NCI-H2081 treated with DMSO at 0.1 percent for 48 hours (cell line): ENCODE data around the gene OVOL3.
"Not testable (repeated sequence)": the region's sequence is repeated elsewhere in the genome, so short reads cannot be mapped to it uniquely, and the experiment has no call there.

Experiments
- DNase-seq: peaks from one replicate; lab custom pipeline; 2025; lab: John Stamatoyannopoulos, UW

The OVOL3 gene

DNA sequence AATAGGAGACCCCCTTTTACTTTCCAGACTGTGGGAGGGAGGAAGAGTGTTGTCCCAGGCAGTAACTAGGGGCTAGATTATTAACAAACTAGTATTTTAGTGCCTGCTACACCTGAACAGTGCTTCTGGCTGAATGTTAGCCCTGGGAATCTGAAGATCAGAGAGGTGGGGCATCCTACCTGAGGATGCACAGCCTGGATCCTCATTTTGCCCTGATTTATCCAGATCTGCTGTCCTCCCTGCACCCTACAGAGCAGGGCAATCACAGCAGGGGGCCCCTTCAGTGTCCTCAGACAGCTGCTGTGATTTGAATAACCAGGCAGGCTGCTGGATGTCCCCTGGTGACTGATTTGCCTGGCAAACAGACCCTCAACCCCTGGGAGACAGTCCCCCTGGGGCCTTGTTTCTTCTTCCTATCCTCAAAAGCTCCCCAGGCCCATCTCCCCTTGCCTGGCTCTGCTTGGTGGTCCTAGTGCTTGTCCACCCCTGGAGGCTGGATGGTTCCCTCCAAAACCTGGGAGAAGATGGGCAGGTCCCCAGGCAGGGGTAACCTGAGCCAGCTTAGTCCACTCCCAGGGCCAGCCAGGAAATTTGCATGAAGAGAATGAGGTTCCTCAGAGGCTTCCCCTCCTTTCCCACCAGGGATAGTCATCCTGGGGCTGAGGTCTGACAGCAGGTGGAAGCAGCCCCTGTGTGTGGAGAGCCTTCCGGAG lies at the start of gene OVOL3:
TSS of gene OVOL3 (plus strand) at position 657 of the 713 bp plus-strand sequence. CDS start 60 bp downstream, outside the sequence.
- no peak for DNase-seq

DNA sequence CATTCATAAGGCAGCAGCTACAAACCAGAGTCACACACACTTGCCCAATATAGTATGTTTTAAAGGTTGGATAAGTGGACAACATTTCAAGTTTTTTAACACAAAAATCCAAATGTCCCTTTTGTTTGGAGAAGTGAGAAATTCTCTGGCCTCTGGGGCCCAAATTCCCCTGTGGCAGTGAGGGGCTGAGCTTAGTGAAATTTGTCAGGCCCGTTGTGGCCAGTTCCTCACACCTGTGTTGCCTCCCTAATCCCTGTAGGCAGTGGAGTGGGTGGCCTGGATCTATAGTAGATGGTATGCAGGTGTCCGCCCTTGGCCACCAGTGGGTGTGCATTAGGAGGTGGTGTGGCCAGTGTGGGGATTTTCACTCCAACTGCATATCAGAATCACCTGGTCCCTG lies 49.6 kb upstream of the OVOL3 start:
- DNase-seq, result no peak

DNA sequence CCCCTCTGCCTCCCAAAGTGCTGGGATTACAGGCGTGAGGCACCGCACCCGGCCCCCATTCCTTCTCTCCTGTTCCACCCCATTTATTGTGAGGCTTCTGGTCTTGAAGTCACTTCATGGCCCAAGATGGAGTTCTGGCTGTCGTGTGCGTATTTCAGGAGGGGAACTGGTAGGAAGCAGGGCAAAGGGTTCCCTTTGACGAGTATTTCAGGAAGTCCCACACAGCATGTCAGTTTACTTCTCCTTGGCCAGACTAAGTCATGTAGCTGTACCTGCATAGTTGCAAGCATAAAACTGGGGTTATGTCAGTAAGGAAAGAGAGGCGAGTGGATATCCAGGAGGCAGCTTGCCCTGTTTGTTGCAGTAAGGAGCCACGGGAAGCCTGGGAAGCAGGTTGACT lies 46.1 kb upstream of the OVOL3 start:
- no peak for DNase-seq

- DNase-seq, result no peak
Observed at GRCh38 chr19:36067681-36068080, 43.3 kb upstream of the OVOL3 start.

DNA sequence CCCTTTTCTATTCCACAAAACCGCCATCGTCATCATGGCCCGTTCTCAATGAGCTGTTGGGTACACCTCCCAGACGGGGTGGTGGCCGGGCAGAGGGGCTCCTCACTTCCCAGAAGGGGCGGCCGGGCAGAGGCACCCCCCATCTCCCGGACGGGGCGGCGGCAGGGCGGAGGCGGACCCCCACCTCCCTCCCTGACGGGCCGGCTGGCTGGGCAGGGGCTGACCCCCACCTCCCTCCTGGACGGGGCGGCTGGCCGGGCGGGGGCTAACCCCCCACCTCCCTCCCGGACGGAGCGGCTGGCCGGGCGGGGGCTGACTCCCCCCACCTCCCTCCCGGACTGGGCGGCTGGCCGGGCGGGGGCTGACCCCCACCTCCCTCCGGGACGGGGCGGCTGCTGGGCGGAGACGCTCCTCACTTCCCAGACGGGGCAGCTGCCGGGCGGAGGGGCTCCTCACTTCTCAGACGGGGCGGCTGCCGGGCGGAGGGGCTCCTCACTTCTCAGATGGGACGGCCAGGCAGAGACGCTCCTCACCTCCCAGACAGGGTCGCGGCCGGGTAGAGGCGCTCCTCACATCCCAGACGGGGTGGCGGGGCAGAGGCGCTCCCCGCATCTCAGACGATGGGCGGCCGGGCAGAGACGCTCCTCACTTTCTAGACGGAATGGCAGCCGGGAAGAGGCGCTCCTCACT lies 42.0 kb upstream of the OVOL3 start:
- DNase-seq, result not testable (repeated sequence)

- DNase-seq, result no peak
Observed at GRCh38 chr19:36072081-36072480, 38.9 kb upstream of the OVOL3 start.

- no peak for DNase-seq
Observed at GRCh38 chr19:36073121-36073876, 37.6 kb upstream of the OVOL3 start.

DNA sequence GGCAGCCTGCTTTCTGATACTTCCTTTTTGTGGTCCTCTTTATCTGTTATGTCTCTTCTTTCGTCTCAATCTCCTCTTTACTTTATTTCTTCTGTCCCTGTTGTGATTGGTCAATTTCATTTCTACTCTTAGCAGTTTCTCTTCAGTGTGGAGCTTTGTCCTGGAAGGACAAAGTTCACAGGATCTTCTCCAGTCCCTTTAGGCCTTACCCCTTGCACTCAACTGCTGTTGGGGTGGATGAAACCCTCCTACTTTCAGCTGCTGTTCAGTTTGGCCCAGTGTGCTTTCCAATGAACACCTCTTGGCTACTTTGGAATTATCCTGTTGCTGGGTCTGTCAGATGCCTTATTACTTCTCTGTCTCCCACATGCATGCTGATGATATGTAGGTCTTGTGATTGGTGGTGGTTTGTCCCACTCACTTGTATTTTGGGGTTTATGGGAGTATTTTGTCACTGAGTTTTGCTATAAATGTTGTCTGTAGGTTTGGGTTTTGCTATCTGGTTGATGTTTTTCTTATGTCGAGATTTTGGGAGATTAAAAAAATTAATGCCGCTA lies 31.5 kb upstream of the OVOL3 start:
- no peak for DNase-seq

DNA sequence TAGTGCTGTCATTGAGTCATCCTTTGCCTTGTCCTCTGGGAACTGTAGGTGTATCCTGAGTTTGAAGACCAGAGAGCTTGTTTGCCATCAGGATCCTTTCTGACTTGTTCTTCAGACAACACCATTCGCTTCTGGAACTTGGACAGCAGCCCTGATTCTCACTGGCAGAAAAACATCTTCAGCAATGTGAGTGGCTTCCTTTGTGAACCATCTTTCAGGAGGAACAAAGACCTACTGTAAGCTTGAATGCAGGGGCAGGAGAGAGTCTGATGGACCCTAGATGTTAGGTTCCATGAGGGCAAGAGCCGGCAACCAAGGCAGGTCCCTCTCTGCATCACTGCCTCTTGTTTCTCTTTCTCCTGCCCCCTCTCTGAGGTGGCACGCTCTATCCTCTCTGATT lies 29.6 kb upstream of the OVOL3 start:
- no peak for DNase-seq

GRCh38 chr19:36081894-36082293 lies 29.0 kb upstream of the OVOL3 start:
- DNase-seq, result no peak

GRCh38 chr19:36082916-36083315 lies 28.0 kb upstream of the OVOL3 start:
- no peak for DNase-seq

DNA sequence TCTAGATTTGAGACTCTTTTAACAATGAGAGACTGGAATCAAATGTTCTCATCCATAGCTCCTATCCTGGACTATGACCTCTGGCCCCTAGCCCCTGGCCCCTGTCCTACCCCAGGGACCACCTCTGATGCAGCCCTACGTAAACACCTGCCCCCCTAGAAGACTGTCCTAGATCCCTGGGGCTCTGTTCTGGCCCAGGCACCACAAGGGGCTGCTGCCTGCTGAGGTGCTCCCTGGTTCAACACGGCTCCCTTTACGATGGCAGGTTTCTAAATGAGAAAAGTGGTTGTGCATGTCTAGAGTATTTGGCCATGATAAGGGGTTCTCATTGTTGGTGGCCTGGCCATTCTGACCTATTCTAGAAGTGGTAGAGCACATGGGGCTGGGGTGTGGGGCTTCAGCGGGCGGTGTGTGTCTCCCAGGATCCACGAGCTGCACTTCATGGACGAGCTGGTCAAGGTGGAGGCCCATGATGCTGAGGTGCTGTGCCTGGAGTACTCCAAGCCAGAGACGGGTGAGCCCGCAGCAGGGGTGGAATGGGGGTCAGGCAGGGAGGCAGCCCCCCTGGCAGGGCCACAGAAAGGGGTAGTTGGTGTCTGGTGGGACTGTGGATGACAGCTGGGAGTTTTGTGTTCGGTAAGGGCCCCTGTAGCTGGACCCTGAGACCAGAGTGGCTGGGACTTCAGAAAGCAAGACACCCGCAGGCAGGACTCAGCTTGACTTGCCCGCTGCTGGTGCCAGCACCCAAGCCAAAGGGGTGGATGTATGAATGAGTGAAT lies 26.5 kb upstream of the OVOL3 start:
- DNase-seq, result no peak

GRCh38 chr19:36086326-36086725 lies 24.6 kb upstream of the OVOL3 start:
- no peak for DNase-seq

DNA sequence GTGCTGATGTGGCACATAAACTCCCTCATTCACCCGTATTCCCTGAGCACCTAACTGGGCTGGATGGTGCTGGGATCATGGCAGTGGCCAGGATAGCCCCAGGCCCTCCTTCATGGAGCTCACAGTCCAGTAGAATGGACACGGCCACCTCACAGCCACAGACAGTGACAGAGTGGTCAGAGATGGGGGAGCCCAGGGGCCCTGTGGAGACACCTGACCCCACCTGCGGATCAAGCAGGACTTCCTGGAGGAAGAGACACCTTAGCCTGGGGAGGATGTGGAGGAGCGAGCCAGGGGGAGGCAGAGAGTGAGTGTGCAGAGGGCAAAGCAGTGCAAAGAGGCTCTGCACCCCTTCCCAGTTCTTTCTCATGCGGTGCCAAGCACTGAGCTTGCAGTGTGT lies 21.1 kb upstream of the OVOL3 start:
- no peak for DNase-seq

DNA sequence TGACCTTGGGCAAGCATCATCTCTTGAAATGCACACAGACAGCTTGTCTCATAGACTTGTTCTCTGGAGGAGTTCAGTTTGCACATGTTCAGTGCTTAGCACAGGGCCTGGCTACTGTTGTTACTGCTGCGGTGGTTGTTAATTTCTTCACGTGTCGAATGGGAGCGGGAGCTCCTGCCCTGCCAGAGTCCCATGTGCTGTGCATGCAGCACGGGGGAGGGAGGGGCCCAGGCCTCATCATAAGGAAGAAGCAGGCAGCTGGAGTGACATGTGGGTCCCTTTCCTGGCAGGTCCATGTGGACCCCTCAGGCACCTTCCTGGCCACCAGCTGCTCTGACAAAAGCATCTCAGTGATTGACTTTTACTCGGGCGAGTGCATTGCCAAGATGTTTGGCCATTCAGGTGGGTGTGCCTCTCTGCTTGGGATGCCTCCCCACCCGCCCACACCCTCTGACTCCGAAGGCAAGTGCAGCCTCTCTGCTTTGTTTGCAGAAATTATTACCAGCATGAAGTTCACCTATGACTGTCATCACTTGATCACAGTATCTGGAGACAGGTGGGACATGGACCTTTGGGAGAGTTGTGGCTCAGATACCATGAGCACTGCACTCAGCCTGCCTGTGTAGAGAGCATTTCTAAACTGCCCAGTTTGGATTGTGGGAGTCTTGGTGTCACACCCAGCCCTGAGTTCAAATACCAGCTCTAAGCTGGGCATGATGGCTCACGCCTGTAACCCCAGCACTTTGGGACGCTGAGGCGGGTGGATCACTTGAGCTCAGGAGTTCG lies 19.8 kb upstream of the OVOL3 start:
- DNase-seq, result no peak

- no peak for DNase-seq
Observed at GRCh38 chr19:36092566-36092965, 18.4 kb upstream of the OVOL3 start.

DNA sequence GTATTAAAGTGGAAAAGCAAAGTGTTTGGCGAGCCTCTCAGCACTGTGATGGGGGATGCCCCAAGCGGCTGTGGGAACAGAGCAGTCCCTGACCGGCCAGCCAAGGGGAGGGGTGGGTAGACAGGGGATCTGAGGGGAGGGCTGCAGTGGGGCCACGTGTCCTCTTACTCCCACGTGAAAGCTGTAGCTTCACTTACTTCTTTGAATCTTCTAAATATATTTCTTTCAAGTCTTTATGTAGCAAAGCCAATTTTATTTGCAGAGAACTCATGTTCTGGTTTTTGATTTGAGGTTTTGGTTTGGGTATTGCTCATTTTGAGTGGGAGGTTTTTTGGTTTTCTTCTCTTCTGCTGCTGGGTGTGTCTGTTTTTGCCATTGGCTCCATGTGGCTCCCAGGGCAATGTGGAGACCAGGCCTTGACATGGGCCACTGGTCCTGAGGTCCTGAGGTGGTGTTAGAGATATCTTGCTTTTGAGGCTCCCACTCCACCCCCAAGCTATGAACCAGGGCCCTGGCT lies 17.7 kb upstream of the OVOL3 start:
- DNase-seq, result no peak

DNA sequence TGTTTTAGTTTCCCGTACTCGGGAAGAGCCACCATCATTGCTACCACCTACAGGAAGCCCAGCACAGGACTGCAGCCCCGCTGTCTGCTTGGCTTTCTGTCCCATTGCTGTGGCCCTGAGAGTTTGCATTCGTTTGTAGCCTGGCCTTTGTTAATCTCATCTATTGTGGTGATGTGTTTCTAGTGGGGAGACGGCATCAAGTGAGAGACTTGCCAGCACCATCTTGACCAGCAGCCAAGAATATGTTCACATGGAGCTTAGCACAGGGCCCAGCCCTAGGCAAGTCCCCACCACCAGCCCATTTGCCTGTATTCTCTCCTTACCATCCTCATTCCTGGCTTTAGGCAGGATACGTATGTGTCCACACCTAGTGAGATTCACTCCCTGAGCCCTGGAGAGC lies 17.3 kb upstream of the OVOL3 start:
- no peak for DNase-seq

DNA sequence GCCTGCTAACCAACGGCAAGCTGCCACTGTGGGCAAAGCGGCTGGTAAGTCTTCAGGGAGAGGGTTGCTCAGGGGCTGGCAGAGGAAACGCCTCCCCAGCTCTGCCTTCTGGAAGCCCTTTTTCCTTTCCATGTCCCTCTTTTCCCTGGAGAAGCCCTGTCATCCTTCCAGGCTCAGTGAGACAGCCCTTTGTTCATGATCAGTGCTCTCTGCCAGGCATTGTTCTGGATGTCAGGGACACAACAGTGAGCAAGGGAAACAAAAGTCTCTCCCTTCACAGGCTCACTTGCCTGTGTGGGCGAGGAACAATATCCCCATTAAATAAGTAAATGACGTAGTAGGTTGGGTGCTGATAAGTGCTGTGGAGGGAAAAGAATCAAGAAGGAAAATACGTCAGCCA lies 13.9 kb upstream of the OVOL3 start:
- DNase-seq, result no peak

GRCh38 chr19:36099166-36099785 lies 11.7 kb upstream of the OVOL3 start:
- no peak for DNase-seq
